Measurements from ENCODE around the gene FRMD4A.

- TF ChIP-seq CTCF (optimal IDR thresholded peaks at IDR 0.05 in 1 of 3, IDR thresholded peaks at IDR 0.05 in 1 of 3, conservative IDR thresholded peaks at IDR 0.05 in 1 of 3; ENCODE audit: extremely low read depth in 1 of 3, insufficient read depth in 2 of 3, low read length in 3 of 3): no peak
- no peak for TF ChIP-seq EZH2 (IDR thresholded peaks at IDR 0.05; ENCODE audit: low read length)
These were observed 557.1 kb downstream of the FRMD4A start for GRCh38 chr10:13773496-13774170.
